GM12878 (cell line): ENCODE data around the gene PTPN22. TPM values are rescaled to one million over a fixed set of nuclear protein-coding genes. Genes with fewer than 3 reads are reported as not detected.
A peak's percentile ranks its signal among the peaks of the same experiment; 100 is the strongest.

ENCODE experiments used
- BACH1 ChIP-seq: fragments of 450-650 bp; IDR thresholded peaks from 2 replicates; pipeline ENCODE4 v1.6.1; 2017; ENCODE audit warnings: mild to moderate bottlenecking, borderline replicate concordance
- CBFB ChIP-seq: IDR thresholded peaks from 2 replicates; pipeline ENCODE4 v1.6.1; 2016; ENCODE audit warnings: antibody characterized with exemption, low read depth
- CHD2 ChIP-seq: IDR thresholded peaks from 2 replicates; pipeline ENCODE4 v1.6.1; 2011; ENCODE audit warnings: low read depth, low read length, improper control_type of control experiment, borderline replicate concordance
- CREB1 ChIP-seq: IDR thresholded peaks from 2 replicates; pipeline ENCODE4 v1.6.1; 2012; ENCODE audit warnings: low read depth, mild to moderate bottlenecking, inconsistent platforms
- ESRRA ChIP-seq: IDR thresholded peaks from 2 replicates; pipeline ENCODE4 v1.6.1; 2012; ENCODE audit warnings: mild to moderate bottlenecking, low read length, improper control_type of control experiment
- EZH2 ChIP-seq: IDR thresholded peaks from 2 replicates; pipeline ENCODE4 v1.6.1; 2012; ENCODE audit warnings: low read depth, mild to moderate bottlenecking, control low read depth, inconsistent platforms, low read length, borderline replicate concordance; ENCODE audit not compliant: control insufficient read depth
- FOXM1 ChIP-seq: IDR thresholded peaks from 2 replicates; pipeline ENCODE4 v1.6.1; 2012; ENCODE audit warnings: low read depth, mild to moderate bottlenecking, inconsistent platforms, low read length, moderate library complexity
- IKZF1 ChIP-seq: fragments of 450-650 bp; conservative IDR thresholded peaks from 2 replicates; pipeline ENCODE4 v1.6.1; 2017; ENCODE audit warnings: antibody characterized with exemption, mild to moderate bottlenecking
- KLF5 ChIP-seq: fragments of 450-650 bp; IDR thresholded peaks from 2 replicates; pipeline ENCODE4 v1.6.1; 2014; ENCODE audit warnings: mild to moderate bottlenecking; ENCODE audit not compliant: partially characterized antibody
- MEF2A ChIP-seq: IDR thresholded peaks from 2 replicates; pipeline ENCODE4 v1.6.1; 2011; ENCODE audit warnings: low read depth, mild to moderate bottlenecking, low read length, moderate library complexity; ENCODE audit not compliant: insufficient read depth
- MYB ChIP-seq: fragments of 150-350 bp; IDR thresholded peaks from 2 replicates; pipeline ENCODE4 v1.6.1; 2014; ENCODE audit warnings: mild to moderate bottlenecking, low read depth, low read length, borderline replicate concordance
- NR2C2 ChIP-seq: IDR thresholded peaks from 2 replicates; pipeline ENCODE4 v1.6.1; 2011; ENCODE audit warnings: borderline replicate concordance, low read depth; ENCODE audit not compliant: control insufficient read depth, insufficient read length
- NRF1 ChIP-seq: conservative IDR thresholded peaks from 2 replicates; pipeline ENCODE4 v1.6.1; 2011; ENCODE audit warnings: mild to moderate bottlenecking, low read depth, low read length, improper control_type of control experiment
- PAX5 ChIP-seq: IDR thresholded peaks from 2 replicates; pipeline ENCODE4 v1.6.1; 2011; ENCODE audit warnings: low read depth, low read length, borderline replicate concordance
- POLR2AphosphoS2 ChIP-seq: IDR thresholded peaks from 2 replicates; pipeline ENCODE4 v1.6.1; 2011; ENCODE audit warnings: low read depth, mild to moderate bottlenecking, low read length, improper control_type of control experiment, moderate library complexity
- RCOR1 ChIP-seq: conservative IDR thresholded peaks from 2 replicates; pipeline ENCODE4 v1.6.1; 2012; ENCODE audit warnings: low read depth, low read length, improper control_type of control experiment
- RUNX3 ChIP-seq: IDR thresholded peaks from 2 replicates; pipeline ENCODE4 v1.6.1; 2012; ENCODE audit warnings: low read length, inconsistent platforms
- SRF ChIP-seq, 2 experiments: IDR thresholded peaks; 2 replicates each; pipeline ENCODE4 v1.6.1; 2011; ENCODE audit warnings: low read depth in 2 of 2, low read length in 2 of 2, mild to moderate bottlenecking in 1 of 2, moderate library complexity in 1 of 2
- TCF12 ChIP-seq: IDR thresholded peaks from 2 replicates; pipeline ENCODE4 v1.6.1; 2011; ENCODE audit warnings: low read depth, mild to moderate bottlenecking, low read length
- ZBED1 ChIP-seq: IDR thresholded peaks from 2 replicates; pipeline ENCODE4 v1.6.1; 2016; ENCODE audit warnings: borderline replicate concordance
- ZNF24 ChIP-seq: fragments of 450-650 bp; IDR thresholded peaks from 2 replicates; pipeline ENCODE4 v1.6.1; 2017; ENCODE audit warnings: antibody characterized with exemption, mild to moderate bottlenecking
- polyA plus RNA-seq, 11 experiments: library from polyadenylated mRNA; depleted of rRNA in 4 of 11; unstranded in 6 of 11; stranded (reverse) in 5 of 11; fragments of >200 nt; fragmentation: Nextera tagmentation in 4 of 11; fragmentation: Illumina TruSeq in 1 of 11; extraction: Ambion mirVana in 4 of 11; extraction: Trizol in 1 of 11; gene quantifications; 1 replicate in 1 of 11; 2 replicates in 10 of 11; pipeline versions ENCODE4 v1.2.1 to v1.2.3, GENCODE V29; 2011 to 2016; ENCODE audit warnings: inconsistent platforms in 2 of 11, missing spikeins in 2 of 11, low read depth in 1 of 11
- total RNA-seq, 4 experiments: library from RNA; depleted of rRNA in 3 of 4; stranded (reverse); fragments of >200 nt in 3 of 4; fragmentation: Illumina TruSeq in 1 of 4; extraction: Trizol in 1 of 4; gene quantifications; 2 replicates each; pipeline versions ENCODE4 v1.2.1 to v1.2.3, GENCODE V29; 2013 to 2021
- TF ChIP-seq, protein P1 (sequence below): fragments of 450-650 bp; formaldehyde crosslinking; IDR thresholded peaks from 2 replicates; pipeline ENCODE4 v1.4.0; 2022; ENCODE audit warnings: mild to moderate bottlenecking, moderate library complexity
- TF ChIP-seq, protein P2 (sequence below): IDR thresholded peaks from 2 replicates; pipeline ENCODE4 v1.6.1; 2012; ENCODE audit warnings: low read depth, low read length, improper control_type of control experiment
- TF ChIP-seq, protein P3 (sequence below): IDR thresholded peaks from 2 replicates; pipeline ENCODE4 v1.6.1; 2011; ENCODE audit warnings: mild to moderate bottlenecking, low read depth, low read length, moderate library complexity; ENCODE audit not compliant: insufficient replicate concordance
- TF ChIP-seq, protein P4 (sequence below): IDR thresholded peaks from 2 replicates; pipeline ENCODE4 v1.6.1; 2011; ENCODE audit warnings: low read depth, mild to moderate bottlenecking, low read length, moderate library complexity, borderline replicate concordance; ENCODE audit errors: extremely low read depth

The PTPN22 gene
- total and polyA plus RNA-seq, 10 of the 15 experiments (the other 5 are each of a cell fraction or from before 2014, with no cell fraction given), result 22.8 to 65.1 (median 44.9) TPM

DNA sequence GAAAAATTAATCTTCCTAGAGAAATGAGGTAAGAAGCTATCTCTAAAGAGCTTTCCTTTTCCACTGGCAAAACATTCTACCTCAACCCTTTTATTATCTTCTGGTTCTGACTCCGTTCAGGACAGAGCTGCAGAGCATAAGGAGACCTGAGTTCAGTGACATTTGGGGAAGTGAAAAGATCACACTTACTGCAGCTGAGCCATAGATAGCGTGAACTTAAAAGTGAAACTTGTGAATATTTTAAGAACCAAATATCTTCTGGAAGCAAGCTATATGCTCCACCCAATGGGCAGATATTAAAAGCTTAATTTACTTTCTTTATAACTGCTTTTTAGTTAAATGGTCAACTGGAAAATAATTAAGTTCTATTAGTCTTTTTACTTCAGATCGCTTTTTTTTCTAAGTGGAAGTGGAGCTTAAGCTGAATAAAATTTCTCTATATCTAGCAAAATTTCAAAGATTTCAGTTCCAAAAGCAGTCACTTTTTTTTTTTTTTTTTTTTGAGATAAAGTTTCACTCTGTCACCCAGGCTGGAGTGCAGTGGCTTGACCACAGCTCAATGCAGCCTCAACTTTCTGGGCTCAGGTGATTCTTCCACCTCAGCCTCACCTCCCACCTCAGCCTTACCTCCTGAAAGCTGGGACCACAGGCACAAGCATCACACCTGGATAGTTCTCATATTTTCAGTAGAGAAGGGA, 11.9 kb downstream of the PTPN22 start (continued):
- TF ChIP-seq, protein P1, sequence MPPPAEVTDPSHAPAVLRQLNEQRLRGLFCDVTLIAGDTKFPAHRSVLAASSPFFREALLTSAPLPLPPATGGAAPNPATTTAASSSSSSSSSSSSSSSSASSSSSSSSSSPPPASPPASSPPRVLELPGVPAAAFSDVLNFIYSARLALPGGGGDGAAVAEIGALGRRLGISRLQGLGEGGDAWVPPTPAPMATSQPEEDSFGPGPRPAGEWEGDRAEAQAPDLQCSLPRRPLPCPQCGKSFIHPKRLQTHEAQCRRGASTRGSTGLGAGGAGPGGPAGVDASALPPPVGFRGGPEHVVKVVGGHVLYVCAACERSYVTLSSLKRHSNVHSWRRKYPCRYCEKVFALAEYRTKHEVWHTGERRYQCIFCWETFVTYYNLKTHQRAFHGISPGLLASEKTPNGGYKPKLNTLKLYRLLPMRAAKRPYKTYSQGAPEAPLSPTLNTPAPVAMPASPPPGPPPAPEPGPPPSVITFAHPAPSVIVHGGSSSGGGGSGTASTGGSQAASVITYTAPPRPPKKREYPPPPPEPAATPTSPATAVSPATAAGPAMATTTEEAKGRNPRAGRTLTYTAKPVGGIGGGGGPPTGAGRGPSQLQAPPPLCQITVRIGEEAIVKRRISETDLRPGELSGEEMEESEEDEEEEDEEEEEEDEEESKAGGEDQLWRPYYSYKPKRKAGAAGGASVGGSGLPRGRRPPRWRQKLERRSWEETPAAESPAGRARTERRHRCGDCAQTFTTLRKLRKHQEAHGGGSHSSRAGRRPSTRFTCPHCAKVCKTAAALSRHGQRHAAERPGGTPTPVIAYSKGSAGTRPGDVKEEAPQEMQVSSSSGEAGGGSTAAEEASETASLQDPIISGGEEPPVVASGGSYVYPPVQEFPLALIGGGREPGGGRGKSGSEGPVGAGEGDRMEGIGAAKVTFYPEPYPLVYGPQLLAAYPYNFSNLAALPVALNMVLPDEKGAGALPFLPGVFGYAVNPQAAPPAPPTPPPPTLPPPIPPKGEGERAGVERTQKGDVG (CRISPR knock-in tag), result no peak
- no peak for TF ChIP-seq NRF1
- TF ChIP-seq, protein P2, sequence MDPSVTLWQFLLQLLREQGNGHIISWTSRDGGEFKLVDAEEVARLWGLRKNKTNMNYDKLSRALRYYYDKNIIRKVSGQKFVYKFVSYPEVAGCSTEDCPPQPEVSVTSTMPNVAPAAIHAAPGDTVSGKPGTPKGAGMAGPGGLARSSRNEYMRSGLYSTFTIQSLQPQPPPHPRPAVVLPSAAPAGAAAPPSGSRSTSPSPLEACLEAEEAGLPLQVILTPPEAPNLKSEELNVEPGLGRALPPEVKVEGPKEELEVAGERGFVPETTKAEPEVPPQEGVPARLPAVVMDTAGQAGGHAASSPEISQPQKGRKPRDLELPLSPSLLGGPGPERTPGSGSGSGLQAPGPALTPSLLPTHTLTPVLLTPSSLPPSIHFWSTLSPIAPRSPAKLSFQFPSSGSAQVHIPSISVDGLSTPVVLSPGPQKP, result no peak
- no peak for TF ChIP-seq CREB1
- TF ChIP-seq IKZF1, result peak; percentile 87
- peak; percentile 91 for TF ChIP-seq MEF2A
- no peak for TF ChIP-seq POLR2AphosphoS2
- no peak for TF ChIP-seq KLF5
- TF ChIP-seq PAX5, result no peak; the same call in 1 of the 2 replicates
- TF ChIP-seq MYB, result no peak
- TF ChIP-seq CBFB, result no peak
- 0 out of 2 replicates have a peak, but pooled peaks have one; percentile 15 for TF ChIP-seq RCOR1
- TF ChIP-seq ESRRA, result no peak
- TF ChIP-seq CHD2, result 0 out of 2 replicates have a peak, but pooled peaks have one; percentile 29
- no peak; the same call in 1 of the 2 replicates for TF ChIP-seq FOXM1
- TF ChIP-seq TCF12, result 0 out of 2 replicates have a peak, but pooled peaks have one; percentile 50
- TF ChIP-seq ZNF24, result no peak
- TF ChIP-seq NR2C2, result no peak
- no peak for TF ChIP-seq ZBED1
- TF ChIP-seq RUNX3, result peak; percentile 71
- TF ChIP-seq, protein P3, sequence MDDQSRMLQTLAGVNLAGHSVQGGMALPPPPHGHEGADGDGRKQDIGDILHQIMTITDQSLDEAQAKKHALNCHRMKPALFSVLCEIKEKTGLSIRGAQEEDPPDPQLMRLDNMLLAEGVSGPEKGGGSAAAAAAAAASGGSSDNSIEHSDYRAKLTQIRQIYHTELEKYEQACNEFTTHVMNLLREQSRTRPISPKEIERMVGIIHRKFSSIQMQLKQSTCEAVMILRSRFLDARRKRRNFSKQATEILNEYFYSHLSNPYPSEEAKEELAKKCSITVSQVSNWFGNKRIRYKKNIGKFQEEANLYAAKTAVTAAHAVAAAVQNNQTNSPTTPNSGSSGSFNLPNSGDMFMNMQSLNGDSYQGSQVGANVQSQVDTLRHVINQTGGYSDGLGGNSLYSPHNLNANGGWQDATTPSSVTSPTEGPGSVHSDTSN, result no peak
- TF ChIP-seq BACH1, result peak; percentile 80; the same call in 1 of the 2 replicates
- TF ChIP-seq, protein P4, sequence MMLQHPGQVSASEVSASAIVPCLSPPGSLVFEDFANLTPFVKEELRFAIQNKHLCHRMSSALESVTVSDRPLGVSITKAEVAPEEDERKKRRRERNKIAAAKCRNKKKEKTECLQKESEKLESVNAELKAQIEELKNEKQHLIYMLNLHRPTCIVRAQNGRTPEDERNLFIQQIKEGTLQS, result no peak
- no peak for TF ChIP-seq EZH2
- TF ChIP-seq SRF (IDR thresholded peaks at IDR 0.05; ENCODE audit: low read depth in 2 of 2, low read length in 2 of 2), result 0 out of 4 replicates have a peak, but pooled peaks of 1 of the 2 experiments have one; percentile 33
